CD4-positive, alpha-beta T cell treated with Interleukin-15 for 4 hours (primary cell): ENCODE results near the gene KIF4A.
"Not testable (repeated sequence)": the region's sequence is repeated elsewhere in the genome, so short reads cannot be mapped to it uniquely, and the experiment has no call there.

ENCODE experiments used
- DNase-seq: peaks from one replicate; pipeline ENCODE4 v3.0.0-alpha.2; 2020; ENCODE audit warnings: low spot score

Gene KIF4A

DNA sequence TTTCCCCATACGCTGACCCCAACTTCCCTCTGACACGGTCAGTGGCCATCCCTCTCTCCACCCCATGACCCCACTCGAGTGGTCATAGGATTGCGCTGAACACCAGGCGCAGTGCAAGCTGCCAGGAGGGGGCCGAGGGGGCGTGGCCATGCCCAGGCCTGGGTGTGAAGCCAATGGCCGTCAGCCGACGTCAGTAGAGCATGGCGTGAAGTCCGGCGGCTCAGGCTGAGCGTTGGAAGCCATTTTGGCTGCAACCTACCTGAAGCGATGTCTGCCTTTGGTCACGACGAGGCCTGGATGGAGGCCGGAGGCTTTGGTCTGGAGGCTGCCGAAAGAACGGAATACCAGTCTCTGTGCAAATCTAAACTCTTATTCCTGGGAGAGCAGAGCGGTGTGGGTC, 8.0 kb upstream of the KIF4A start, which contains the start of gene RAB41:
TSS of gene RAB41 (plus strand) at position 222 of the 400 bp plus-strand sequence. CDS start at position 268, 46 bp downstream.
- DNase-seq, result no peak

DNA sequence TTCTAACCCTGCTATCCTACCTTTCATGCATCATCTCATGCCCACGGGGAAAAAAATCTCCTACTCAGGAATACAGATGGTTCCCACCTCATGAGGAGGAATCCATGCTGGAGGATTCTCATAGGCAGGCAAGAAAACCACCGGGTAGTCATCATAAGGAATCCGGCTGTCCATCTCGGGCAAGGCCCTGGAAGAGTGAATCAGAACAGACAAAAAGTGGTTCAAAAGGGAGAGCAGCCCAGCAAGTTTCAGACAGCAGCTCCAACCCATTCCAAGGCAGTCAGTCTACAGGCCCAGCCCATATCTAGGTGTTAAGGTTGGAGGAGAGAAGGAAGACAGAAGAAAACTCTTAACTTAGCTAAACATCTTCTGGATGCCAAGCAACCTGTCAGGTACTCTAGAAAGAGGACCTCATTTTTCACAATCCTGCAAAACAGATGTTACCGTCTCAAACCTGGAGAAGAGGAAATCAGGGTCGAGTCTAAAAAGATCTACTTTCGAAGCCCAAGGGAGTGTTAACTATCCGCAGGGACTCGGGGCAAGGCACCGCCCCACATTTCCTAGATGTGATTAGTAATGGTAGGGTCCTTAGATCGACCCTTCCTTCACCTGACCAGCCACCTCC, 624 bp upstream of the KIF4A start:
- DNase-seq, result no peak

DNA sequence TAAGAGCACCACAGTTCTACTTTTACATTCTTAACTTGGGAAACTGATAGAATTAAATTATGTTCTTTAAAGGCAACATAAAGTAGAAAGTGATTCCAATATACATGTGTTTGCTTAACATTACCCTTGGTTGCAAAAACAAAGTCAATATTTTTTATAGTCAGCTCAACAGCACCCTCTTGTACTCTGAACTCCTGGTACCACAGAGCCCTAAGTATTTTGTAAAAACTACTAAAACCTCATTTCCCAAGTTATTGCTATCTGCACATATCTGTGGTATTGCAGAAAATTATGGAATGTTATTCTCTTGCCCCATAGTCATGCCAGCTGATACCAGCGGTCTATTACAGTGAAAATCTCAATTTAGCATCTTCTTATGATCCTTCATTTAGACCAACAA, 2.9 kb downstream of the KIF4A start:
- DNase-seq, result no peak

DNA sequence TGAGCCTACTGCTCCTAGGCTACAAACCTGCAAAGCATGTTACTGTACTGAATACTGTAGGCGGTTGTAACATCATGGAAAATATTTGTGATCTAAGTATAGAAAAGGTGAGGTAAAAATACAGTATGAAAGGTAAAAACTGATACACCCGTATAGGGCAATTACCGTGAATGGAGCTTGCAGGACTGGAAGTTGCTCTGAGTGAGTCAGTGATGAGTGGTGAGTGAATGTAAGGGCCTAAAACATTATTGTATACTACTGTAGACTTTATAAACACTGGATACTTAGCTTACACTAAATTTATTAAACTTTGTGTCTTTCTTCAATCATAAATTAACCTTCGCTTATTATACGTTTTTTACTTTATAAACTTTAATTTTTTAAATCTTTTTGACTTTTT, 3.7 kb downstream of the KIF4A start:
- no peak for DNase-seq

DNA sequence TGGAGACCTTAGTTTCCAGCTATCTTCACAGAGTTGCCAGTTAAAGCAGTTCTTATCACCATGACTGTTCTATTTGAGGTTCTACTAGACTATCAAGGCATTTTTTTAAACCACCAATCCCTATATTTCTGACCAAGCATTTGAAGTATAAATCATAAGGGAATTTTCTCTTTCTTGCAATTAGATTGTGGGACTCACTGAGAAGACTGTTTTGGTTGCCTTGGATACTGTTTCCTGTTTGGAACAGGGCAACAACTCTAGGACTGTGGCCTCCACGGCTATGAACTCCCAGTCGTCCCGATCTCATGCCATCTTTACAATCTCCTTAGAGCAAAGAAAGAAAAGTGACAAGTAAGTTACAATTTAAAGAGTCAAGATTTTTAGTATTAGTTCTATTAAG, 11.8 kb downstream of the KIF4A start:
- no peak for DNase-seq

DNA sequence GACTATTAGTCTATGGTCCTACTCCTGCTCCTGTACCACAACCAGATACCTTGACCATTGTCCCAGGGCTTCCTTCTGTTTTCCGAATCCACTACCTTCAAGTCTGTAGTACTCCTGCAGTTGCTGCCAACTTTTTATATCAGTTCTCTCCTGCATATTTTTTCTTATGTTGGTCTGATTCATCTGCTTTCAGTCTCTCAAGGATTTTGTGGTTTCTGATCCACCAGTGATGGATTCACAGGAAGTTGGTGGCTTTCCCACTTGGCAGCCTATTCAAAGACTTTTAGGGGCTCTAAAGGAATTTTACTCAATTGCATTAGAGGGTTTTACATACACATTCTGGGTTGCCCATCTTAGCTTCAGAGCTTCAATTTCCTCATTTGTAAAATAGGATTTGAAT, 23.6 kb downstream of the KIF4A start:
- no peak for DNase-seq

DNA sequence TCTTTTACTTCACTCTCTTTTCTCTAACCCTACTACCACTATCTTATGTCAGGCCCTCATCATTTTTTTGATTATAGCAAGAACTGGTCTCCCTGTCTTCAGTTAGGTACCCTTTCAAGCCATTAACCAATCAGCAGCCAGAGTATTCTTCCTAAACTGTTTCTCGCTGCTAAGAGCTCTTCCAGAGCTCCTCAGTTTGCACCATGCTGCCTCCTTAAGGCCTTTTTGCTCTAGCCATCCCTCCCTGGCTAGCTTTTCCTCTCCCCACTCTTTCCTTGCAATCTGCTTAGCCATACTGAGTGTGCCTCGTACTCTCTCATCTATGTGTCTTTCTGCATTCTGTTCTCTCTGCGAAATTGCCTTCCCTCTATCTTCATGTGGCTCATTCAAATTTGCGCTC, 32.9 kb downstream of the KIF4A start:
- DNase-seq, result no peak

DNA sequence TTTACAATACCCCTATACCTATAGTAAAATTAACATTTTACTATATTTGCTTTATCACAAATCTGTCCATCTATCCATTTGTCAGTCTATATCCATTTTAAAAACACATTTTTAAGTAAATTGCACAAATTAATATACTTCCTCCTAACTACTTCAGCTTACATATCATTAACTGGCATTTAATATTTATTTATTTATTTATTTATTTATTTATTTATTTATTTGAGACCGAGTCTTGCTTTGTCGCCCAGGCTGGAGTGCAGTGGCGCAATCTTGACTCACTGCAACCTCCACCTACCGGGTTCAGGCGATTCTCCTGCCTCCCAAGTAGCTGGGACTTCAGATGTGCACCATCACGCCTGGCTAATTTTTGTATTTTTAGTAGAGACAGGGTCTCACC, 33.7 kb downstream of the KIF4A start:
- DNase-seq, result not testable (repeated sequence)

DNA sequence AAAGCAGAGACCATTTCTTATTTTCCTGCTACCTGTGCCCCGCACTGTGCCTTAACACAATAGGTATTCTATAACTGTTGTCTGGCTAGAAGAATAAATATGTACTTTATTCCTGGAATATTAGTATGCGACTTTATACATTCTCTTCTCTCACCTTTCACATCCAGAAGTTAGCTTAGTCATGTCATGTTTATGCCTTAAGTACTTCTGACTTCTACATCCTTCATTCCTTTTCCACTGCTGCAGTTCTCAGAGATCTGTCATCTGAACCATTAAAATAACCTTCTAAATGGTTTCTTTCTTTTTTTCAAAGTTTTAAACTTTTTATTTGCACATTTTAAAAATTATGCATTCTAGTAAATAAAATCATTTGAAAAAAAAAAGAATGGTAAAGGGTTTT, 34.4 kb downstream of the KIF4A start:
- DNase-seq, result no peak

DNA sequence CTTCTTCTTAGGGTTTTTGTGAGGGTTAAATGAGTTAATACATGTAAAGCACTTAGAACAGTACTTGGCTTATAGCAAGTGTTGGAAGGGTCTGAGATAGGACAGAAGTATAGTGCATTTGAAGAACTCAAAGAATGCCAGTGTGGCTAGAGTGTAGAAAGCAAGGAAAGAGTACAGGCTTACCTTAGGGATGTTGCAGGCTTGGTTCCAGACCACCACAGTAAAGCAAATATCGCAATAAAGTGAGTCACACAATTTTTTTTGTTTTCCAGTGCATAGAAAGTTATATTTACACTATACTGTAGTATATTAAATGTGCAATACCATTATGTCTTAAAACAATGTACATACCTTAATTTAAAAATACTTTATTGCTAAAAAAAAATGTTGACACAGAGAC, 41.3 kb downstream of the KIF4A start:
- no peak for DNase-seq

DNA sequence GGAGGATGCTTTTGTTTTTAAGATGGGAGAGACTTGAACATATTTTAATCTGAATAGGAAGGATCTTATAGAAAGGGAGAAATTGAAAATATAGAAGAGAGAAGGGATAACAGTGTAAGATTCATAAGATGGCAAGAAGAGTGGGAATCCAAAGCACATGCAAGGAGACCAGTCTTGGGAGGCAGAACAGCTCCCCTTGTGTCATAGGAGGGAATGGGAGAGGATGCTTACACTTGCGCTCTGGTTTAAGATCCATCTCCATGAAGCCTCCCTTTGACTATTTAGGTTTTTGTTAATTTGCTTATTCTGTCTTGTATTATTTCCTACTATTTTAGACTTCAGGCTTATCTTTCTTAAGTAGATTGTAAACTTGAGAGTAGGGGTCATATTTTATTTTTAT, 42.7 kb downstream of the KIF4A start:
- DNase-seq, result no peak

DNA sequence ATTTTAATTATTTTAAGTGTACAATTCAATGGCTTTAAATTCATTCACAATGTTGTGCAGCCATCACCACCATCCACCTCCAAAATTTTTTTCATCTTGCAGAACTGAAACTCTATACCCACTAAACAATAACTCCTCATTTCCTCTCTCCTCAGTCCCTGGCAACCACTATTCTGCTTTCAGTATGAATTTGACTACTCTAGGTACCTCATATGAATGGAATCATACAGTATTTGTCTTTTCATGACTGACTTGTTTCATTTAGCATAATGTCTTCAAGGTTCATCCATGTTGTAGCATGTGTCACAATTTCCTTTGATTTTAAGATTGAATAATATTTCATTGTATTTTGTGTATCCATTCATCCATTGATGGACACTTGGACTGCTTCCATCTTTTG, 46.9 kb downstream of the KIF4A start:
- no peak for DNase-seq

DNA sequence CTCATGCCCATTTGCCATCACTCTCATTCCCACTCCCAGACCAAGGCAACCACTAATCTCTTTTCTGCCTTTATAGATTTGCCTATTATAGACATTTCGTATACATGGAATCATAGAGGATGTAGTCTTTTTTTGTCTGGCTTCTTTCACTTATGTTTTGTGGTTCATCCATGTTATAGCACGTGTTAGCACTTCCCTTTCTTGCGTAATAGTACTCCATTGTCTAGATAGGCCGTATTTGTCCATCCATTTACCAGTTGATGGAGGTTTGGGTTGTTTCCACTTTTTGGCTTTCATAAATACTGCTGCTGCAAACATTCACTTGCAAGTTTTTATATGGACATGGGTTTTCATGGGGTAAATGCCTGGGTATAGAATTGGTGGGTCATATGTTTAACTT, 48.4 kb downstream of the KIF4A start:
- no peak for DNase-seq

DNA sequence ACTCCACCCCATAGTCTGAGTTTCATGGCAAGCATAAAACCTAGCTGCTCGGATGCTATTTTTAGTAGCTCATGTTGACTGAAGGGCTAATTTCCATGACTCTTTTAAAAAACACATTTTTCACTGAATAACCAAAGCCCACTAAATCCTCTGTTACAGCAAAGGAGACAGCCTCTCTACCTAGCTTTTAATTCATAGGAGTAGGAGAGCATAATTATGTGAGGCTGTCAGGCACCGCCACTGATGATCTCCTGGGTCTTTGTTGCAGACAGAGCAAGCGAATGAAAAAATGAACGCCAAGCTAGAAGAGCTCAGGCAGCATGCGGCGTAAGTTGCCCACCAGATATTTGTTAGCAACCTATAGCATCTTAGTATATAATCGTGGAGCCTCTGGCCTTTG, 53.5 kb downstream of the KIF4A start:
- no peak for DNase-seq

DNA sequence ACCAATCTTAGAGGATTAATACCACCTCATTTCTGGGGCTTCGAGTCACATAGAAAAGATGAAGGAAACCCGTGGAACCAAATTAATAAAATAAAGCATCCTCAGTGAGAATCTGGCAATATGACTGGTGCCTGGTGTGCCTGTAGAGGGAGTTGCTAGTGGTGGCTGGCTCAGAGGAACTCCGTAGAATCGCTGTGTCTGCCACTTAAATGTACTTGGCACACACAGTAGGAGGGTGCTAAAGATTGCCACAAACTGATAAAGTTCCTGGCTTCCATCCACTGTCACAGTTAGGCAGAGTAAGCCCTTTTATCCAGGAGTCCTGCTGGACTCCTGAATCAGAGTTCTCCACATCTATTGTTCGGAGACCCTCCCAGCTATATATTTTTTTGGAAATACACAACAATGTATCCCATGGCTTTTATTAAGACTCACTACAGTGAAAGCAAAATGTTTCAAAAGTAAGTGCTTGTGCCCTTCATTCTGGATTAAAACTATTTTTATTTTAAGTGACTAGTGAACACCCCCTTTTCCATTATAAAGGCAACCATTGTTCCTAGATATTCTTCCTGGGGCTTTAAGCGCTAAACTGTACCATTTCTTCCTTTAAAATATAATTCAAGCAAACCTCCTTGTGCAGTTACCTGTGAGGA, 56.6 kb downstream of the KIF4A start:
- DNase-seq, result no peak

DNA sequence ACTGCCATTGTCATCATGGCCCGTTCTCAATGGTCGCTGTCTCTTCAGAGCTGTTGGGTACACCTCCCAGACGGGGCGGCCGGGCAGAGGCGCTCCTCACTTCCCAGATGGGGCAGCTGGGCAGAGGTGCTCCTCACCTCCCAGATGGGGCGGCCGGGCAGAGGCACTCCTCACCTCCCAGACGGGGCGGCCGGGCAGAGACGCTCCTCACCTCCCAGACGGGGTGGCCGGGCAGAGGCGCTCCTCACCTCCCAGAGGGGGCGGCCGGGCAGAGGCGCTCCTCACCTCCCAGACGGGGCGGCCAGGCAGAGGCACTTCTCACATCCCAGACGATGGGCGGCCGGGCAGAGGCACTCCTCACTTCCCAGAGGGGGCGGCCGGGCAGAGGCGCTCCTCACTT, 58.9 kb downstream of the KIF4A start:
- DNase-seq, result not testable (repeated sequence)

DNA sequence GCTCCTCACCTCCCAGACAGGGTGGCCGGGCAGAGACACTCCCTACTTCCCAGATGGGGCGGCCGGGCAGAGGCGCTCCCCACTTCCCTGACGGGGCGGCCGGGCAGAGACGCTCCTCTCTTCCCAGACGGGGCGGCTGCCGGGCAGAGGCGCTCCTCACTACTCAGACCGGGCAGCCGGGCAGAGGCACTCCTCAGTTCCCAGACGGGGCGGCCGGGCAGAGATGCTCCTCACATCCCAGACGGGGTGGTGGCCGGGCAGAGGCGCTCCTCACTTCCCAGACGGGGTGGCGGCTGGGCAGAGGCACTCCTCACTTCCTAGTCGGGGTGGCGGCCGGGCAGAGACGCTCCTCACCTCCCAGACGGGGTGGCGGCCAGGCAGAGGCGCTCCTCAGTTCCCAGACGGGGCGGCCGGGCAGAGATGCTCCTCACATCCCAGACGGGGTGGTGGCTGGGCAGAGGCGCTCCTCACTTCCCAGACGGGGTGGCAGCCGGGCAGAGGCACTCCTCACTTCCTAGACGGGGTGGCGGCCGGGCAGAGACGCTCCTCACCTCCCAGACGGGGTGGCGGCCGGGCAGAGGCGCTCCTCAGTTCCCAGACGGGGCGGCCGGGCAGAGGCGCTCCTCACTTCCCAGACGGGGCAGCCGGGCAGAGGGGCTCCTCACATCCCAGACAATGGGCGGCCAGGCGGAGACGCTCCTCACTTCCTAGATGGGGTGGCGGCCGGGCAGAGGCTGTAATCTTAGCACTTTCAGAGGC, 59.6 kb downstream of the KIF4A start:
- DNase-seq, result not testable (repeated sequence)

DNA sequence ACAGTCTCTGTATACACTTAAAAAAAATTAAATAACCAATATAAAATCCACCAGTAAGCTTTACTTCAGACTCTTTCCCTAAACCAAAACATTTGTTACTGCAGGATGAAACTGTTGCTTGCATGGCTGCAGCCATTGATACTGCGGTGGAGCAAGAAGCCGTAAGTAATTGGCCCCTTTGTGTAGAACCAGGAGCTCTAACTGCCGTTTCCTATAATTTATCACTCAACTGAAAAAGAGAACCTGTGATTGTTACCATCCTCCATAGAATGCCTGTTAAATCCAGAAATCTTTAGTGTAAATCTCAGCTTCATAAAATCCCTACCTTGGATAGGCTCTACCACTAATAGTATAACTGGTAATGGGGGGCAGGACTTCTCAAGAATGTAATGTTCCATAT, 62.6 kb downstream of the KIF4A start:
- DNase-seq, result no peak

DNA sequence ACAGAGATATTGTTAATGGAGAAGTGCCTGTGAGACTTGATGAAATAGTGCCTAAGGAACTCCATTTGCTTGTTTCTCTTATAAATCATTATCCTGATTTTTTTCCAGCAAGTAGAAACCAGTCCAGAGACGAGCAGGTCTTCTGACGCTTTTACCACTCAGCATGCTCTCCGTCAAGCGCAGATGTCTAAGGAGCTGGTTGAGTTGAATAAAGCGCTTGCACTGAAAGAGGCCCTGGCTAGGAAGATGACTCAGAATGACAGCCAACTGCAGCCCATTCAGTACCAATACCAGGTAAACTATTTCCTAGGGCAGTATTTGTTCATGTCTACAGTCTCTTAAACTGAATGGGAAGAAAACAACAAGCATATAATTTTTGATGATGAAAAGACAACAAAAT, 63.6 kb downstream of the KIF4A start:
- no peak for DNase-seq

DNA sequence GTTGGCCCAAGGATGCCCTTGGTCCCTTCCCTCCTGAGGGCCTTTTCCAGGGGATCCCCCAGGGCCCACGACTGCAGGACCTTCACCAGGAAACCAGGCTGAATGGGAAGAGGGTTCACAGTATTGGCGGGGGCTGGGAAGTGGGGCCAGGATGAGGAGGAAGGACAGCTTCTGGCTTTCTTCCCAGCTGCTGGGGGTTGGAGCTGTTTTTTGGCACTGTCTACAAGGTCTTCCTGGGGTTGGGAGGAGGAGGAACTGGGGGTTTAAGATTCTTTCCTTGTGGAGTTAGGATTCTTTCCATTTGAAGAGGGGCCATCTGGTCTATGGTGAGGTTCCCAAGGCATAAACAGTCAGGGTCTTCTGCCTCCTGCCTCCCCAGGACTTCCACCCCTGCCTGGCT, 64.8 kb downstream of the KIF4A start:
- DNase-seq, result no peak

DNA sequence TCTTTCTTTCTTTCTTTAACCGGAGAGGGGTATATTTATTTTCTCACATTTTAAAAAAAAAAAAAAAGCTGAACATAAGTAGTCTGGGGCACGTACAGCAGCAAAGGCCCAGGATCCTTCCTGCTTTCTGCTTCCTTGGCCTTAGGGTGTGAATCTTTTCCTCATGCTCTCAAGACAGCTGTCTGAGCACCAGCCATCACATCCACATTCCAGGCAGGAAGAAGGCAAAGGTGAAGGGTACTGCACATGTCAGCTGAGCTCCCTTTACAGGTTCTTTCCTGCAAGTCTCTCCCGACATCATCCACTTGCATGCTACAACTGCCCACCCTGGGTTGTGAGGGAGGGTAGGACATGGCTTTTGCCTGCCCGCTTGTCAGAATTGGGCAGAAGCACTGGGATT, 69.6 kb downstream of the KIF4A start:
- DNase-seq, result no peak

DNA sequence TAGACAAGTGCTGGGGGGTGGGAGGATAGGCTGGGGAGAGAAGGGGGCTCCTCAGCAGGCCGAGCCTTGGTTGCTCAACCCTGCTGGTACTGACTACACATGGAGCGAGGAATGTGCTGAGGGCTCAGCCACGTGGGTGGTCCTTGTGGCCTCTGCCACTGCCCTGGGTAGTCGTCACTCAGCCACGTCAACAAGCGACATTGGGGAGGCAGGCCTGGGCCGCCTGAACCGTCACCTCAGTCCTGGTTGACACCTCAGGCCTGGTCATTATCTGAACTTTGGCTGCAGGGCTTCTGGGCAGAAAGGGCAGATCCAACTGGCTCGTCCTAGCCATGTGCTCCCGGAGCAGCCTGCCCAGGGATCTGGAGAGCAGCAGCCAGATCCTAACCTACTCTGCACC, 70.5 kb downstream of the KIF4A start:
- DNase-seq, result no peak

DNA sequence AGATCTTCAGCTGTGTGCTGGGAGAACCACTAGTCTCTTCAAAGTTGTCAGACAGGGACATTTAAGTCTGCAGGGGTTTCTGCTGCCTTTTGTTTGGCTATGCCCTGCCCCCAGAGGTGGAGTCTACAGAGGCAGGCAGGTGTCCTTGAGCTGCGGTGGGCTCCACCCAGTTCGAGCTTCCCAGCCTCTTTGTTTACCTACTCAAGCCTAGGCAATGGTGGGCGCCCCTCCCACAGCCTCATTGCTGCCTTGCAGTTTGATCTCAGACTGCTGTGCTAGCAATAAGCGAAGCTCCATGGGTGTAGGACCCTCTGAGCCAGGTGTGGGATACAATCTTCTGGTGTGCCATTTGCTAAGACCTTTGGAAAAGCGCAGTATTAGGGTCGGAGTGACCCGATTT, 78.8 kb downstream of the KIF4A start:
- DNase-seq, result not testable (repeated sequence)
